IPS-20b (cell line): ENCODE data around the gene CLCA1.
"Not testable (repeated sequence)": the region's sequence is repeated elsewhere in the genome, so short reads cannot be mapped to it uniquely, and the experiment has no call there.

Source experiments
- H3K27ac ChIP-seq: one replicate; pipeline ENCODE4 v1.5.1; 2013; ENCODE audit warnings: low read length
- H3K27me3 ChIP-seq: 2 replicates; pipeline ENCODE4 v1.6.1; 2013; ENCODE audit warnings: mild to moderate bottlenecking, low read length, inconsistent platforms; ENCODE audit not compliant: insufficient read depth
- H3K36me3 ChIP-seq: 2 replicates; pipeline ENCODE4 v1.6.1; 2013; ENCODE audit warnings: low read depth, mild to moderate bottlenecking, inconsistent platforms, low read length, moderate library complexity; ENCODE audit not compliant: insufficient read depth
- H3K4me1 ChIP-seq: 2 replicates; pipeline ENCODE4 v1.6.1; 2013; ENCODE audit warnings: mild to moderate bottlenecking, control low read depth, inconsistent platforms, low read length, moderate library complexity; ENCODE audit not compliant: insufficient read depth
- H3K4me3 ChIP-seq: 2 replicates; pipeline ENCODE4 v1.5.1; 2013; ENCODE audit warnings: mild to moderate bottlenecking, low read length, inconsistent platforms
- H3K9ac ChIP-seq: 2 replicates; pipeline ENCODE4 v1.6.1; 2013; ENCODE audit warnings: low read depth, mild to moderate bottlenecking, inconsistent platforms, low read length, moderate library complexity
- H3K9me3 ChIP-seq: 2 replicates; pipeline ENCODE4 v1.6.1; 2013; ENCODE audit warnings: mild to moderate bottlenecking, low read depth, low read length, inconsistent platforms; ENCODE audit not compliant: insufficient read depth

CLCA1 gene

DNA sequence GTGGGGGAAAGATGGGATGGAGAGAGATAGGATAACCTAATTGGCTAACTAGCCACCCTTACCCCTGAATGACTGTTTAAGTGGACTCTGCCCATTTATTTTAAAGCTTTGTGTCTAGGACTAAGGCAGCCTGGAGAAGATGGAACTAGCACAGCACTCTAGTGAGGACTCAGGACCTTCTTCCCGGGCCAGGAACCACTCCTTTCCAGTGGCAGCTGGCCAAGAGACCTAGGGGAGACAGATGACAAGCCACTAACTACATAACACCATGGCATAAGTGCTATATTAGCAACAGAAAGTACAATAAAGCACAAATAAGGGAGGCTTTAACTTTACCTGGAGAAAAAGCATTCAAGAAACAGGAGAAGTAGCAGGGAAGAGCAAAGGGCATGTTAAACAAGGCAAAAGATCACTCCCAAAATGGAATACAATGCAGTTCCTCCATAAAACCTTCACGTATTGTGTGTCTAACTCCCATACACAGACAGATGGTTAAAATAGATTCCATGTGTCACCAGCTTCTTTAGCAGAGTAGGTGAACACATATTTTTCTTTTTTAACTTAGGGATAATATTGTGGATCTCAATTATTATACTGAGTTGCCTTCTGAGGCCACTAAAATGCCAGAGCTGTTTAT lies 20.6 kb downstream of the CLCA1 start:
- Histone ChIP-seq H3K4me1 (no peaks in the 10 kb centered on the region), H3K4me3 (no peak overlapping the region), H3K9me3 (no peaks in the 10 kb centered on the region), H3K9ac (no peak overlapping the region), H3K36me3 (no peaks in the 10 kb centered on the region), H3K27ac (no peak overlapping the region), H3K27me3 (no peaks in the 10 kb centered on the region)

DNA sequence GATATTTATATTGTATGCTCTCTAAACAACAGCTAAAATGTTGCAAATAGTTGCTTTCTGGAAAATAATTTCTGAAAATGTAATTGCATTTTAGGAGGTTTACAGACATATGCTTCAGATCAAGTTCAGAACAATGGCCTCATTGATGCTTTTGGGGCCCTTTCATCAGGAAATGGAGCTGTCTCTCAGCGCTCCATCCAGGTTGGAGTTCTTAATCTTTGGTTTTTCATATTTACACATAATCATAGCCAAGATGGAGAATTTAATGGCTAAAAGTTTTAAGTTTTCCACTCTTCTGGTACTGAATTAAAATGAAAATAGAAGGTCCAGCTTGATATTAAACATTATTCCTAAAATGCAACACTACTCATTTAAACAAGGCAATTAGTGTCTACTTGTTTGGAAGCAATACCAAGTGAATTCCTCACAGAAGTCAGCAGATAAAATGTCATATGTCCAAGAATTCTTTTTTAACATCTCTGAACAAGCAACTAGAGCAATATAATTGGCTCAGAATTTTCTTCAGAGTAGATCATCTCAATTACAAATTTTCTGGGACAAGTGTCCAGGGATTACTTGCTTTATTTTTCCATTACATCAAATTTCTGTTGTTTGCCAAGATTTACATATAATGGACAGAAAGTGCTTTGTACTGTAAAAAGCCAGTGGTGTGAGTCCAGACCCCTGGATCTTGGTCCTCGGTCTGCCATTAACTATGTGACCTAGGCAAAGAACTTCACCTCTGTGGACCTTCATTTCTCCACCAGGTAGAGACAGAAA lies 22.6 kb downstream of the CLCA1 start:
- Histone ChIP-seq H3K9ac (no peak overlapping the region), H3K4me1 (no peaks in the 10 kb centered on the region), H3K27ac (no peak overlapping the region), H3K9me3 (no peaks in the 10 kb centered on the region), H3K27me3 (no peaks in the 10 kb centered on the region), H3K4me3 (no peak overlapping the region), H3K36me3 (no peaks in the 10 kb centered on the region)

DNA sequence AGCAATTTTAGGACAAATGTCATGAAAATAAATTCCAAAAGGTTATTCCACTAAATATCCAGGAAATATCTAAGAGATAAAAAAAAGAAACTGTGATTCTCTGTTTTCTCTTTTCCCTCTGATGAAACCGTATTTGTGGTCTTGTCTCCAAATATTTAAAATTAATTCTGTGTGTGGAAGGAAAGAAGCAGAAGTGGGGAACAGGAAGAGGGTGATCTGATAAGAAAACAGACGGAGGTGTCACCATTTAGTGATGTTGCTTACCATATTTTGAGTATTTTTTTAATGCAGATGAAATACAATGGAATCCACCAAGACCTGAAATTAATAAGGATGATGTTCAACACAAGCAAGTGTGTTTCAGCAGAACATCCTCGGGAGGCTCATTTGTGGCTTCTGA lies 29.6 kb downstream of the CLCA1 start:
- H3K27me3 ChIP-seq = no peaks in the 10 kb centered on the region
- peaks cover 4% of the 10 kb centered on the region; the same call in 1 of the 2 replicates for H3K4me1 ChIP-seq
- H3K9me3 ChIP-seq = no peaks in the 10 kb centered on the region
- no peak overlapping the region for H3K4me3 ChIP-seq
- no peak overlapping the region for H3K9ac ChIP-seq
- H3K27ac ChIP-seq = no peak overlapping the region
- H3K36me3 ChIP-seq = no peaks in the 10 kb centered on the region

DNA sequence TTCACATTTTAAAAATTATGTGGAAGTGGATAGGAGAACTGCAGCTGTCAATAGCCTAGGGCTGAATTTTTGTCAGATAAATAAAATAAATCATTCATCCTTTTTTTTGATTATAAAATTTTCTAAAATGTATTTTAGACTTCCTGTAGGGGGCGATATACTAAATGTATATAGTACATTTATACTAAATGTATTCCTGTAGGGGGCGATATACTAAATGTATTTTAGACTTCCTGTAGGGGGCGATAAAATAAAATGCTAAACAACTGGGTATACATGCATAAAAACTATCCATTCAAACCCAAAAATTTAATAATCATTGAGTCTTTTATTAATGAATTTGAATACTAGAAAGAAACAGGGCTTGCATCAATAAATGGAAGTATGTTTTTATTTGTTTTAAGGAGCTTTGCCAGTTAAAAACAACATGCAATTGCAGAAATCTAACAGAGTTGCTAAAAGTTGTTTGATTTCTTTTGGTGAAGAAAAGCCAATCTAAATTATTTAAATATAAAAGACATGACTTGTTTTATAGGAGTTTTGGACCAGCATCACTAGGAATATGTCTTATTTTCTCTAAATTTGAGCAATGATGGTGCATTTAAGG lies 31.4 kb downstream of the CLCA1 start:
- H3K9ac ChIP-seq = no peak overlapping the region

DNA sequence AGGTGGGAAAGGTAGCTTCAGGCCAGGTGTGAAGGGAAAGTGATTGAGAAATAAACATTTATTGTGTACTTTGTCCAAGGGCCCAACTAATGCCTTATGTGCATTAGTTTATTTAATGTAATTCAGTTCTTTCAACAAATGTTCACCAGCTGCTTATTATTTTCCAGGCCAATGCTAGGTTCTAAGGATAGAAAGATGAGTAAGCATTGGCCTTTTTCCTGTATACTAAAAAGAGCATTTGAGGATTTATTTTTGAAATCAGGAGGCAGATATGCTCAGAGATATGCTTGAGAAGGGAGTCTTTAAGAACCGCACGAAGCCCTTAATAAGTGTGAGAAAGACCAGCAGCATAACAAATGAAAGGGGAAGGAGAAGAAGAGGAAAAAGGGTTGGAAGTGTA lies 32.0 kb downstream of the CLCA1 start:
- Histone ChIP-seq H3K4me3 (no peak overlapping the region), H3K27ac (no peak overlapping the region), H3K9ac (no peak overlapping the region), H3K9me3 (no peaks in the 10 kb centered on the region), H3K4me1 (peaks cover 14% of the 10 kb centered on the region), H3K27me3 (no peaks in the 10 kb centered on the region), H3K36me3 (no peaks in the 10 kb centered on the region)

More for the DNA sequence above, 31.4 kb downstream of the CLCA1 start:
- Histone ChIP-seq H3K4me3 (no peak overlapping the region), H3K4me1 (peaks cover 11% of the 10 kb centered on the region; the same call in 1 of the 2 replicates), H3K9me3 (no peaks in the 10 kb centered on the region), H3K27ac (no peak overlapping the region), H3K36me3 (no peaks in the 10 kb centered on the region), H3K27me3 (no peaks in the 10 kb centered on the region)

DNA sequence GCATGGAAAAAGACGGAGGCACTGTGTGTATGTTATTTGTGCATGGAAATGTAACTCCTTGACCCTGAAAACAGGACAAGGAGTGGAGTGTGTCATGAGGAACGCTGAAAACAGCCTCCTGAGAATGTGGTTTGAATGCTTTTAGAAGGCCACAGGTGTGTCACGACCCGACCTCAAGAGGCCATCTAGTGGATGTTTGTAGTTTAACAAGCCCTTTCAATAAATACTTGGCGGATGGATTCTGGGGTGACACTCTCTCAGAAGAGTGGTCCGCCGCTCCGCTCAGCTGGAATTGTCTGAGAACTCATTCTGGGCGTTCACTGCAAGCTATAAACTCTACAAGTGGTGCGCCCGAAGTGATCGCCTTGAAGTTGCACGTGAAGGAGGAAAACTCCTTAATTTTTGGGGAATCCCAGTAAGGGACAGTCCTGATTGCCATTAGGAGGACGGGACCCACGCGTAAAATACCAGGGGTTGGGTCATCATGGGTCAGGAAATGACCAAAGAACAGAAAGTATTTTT lies 33.5 kb downstream of the CLCA1 start:
- Histone ChIP-seq H3K9ac (peak overlapping the region; percentile 86), H3K4me3 (peak overlapping the region; percentile 67)

DNA sequence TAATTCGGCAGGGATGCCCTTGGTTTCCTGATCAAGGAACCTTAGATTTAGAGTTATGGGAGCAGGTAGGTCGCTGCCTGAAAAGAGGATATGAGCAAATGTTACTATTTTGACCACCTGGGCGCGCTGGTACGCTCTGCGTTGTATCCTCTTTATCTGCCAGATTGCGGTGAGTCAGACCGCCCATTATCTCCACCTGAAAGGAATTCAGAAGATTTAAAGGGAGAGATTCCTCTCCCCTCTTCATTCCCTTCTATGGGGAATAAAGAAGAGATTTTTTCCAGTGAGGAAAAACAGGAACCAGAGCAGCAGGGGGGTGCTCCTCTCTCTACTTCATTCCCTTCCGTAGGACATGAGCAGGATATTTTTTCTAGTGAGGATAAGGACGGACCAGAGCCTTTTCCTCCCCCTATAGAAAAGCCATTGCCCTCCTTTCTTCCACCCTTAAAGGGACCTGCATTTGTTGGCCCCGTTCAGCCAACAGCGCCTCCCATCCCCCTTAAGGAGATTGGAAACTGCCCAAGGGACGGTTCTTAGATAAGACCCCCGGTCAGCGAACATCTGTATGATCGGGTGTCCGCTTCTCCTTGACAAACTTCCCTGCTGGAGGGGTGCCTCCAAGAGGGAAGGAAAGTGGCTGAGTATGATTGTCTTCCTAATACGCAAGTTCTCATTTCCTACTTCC lies 34.1 kb downstream of the CLCA1 start:
- Histone ChIP-seq H3K27ac (peak overlapping the region; percentile 73), H3K9me3 (no peaks in the 10 kb centered on the region), H3K4me3 (peak overlapping the region; percentile 67), H3K36me3 (no peaks in the 10 kb centered on the region), H3K27me3 (no peaks in the 10 kb centered on the region), H3K9ac (peak overlapping the region; percentile 86), H3K4me1 (peaks cover 14% of the 10 kb centered on the region)

More for the DNA sequence above, 33.5 kb downstream of the CLCA1 start:
- not testable (repeated sequence) for H3K27me3 ChIP-seq, H3K9me3 ChIP-seq, H3K27ac ChIP-seq, H3K36me3 ChIP-seq
- peaks cover 14% of the 10 kb centered on the region for H3K4me1 ChIP-seq

DNA sequence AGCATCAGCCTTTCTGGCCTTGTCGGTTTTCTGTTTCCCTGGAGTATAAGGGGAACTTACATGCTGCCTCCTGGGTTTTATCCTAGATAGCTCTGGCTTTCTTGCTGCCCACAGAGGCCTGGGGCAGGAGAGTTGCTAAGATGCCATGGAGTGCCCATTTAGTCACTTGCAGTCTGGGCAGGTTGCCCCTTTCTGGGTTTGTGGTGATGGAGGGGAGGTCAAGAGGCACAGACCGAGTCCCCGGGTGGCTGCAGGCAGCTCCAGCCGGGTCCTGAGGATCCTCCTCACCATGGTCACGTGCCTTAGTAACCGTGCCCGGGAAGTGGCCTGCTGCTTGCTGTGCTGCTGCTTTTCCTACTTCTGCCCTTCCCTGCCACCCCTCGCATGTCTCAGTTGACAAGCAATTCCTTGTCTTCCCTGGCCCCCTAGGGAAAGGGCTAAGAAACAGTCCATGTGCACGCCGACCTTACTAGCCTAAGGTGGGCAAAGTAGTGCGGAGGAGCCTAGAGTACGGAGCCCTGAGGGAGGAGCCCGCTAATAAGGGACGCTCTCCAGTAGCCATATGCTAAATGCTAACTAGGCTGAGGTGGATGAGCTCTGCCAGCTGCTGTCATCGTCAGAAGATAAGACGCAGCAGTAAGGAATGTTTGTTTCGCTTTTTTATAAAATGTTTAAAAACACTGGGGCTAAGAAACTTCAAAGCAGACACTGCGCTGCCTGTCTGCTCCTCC lies 34.8 kb downstream of the CLCA1 start:
- Histone ChIP-seq H3K27ac (peak overlapping the region; percentile 73), H3K27me3 (no peaks in the 10 kb centered on the region), H3K9ac (peak overlapping the region; percentile 86; the same call in 1 of the 2 replicates), H3K4me3 (peak overlapping the region; percentile 67), H3K4me1 (peaks cover 14% of the 10 kb centered on the region), H3K36me3 (no peaks in the 10 kb centered on the region), H3K9me3 (no peaks in the 10 kb centered on the region)

DNA sequence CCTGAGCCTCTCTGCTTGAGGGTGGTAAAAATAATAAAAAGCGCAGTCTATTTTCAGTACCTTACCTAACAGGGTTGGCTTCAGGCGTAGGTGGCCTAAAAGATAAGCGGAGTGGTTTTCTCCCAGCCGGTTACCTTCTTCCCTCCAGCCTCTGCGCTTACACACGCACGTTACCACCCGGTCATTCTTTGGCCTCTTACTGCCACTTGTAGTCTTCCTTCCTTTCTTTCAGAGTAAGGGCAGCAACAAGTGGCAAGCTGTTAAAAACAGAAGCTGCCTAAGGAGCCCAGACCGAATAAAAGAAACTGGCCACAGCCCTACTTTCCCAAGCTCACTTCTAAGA lies 35.4 kb downstream of the CLCA1 start:
- Histone ChIP-seq H3K27ac (no peak overlapping the region), H3K9me3 (no peaks in the 10 kb centered on the region), H3K36me3 (no peaks in the 10 kb centered on the region), H3K4me3 (peak overlapping the region; percentile 67; the same call in 1 of the 2 replicates), H3K9ac (peak overlapping the region; percentile 86; the same call in 1 of the 2 replicates), H3K4me1 (peaks cover 14% of the 10 kb centered on the region), H3K27me3 (no peaks in the 10 kb centered on the region)

DNA sequence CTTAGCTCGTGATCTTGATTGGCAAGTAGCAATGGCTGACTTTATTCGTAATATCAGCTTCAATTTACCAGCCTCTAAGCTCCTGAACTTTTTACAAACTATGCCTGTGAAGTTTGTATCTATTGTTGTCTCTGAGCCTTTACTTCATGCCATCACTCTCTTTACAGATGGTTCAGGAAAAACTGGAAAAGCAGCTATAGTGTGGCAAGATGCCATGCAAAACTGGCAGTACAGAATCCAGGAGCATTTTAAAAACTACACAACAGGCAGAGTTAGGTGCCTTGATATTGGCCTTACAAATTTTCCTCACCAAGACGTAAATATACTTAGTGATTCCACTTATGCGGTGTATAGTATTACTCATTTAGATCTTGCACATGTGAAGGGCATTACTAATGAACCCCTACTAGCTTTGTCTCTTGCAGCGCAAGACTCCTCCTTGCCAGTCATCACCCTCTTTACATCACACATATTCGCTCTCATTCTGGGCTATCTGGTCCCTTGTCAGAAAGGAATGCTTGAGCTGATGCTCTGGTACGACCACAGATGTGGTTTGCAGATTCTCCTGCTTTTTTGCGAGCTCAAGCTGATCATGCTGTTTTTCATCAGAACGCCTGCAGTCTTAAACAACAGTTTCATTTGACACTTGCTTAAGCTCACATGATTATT lies 36.3 kb downstream of the CLCA1 start:
- no peak overlapping the region for H3K27ac ChIP-seq
- no peaks in the 10 kb centered on the region for H3K36me3 ChIP-seq
- H3K4me3 ChIP-seq = no peak overlapping the region
- H3K4me1 ChIP-seq = peaks cover 14% of the 10 kb centered on the region
- no peak overlapping the region for H3K9ac ChIP-seq
- H3K9me3 ChIP-seq = no peaks in the 10 kb centered on the region
- H3K27me3 ChIP-seq = no peaks in the 10 kb centered on the region

DNA sequence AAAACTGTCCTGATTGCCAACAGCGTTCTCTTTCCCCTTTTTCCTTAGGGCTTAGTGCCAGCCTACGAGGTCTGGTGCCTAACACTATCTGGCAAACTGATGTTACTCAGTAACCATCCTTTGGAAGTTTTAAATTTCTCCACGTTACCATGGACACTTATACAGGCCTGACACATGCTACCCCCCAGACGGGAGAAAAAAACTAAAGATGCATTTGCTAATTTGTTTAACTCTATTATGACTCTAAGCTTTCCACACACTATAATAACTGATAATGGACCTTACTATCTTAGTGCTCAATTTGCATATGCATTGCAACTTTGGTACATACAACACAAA lies 36.8 kb downstream of the CLCA1 start:
- H3K27me3 ChIP-seq = no peaks in the 10 kb centered on the region
- no peaks in the 10 kb centered on the region for H3K36me3 ChIP-seq
- H3K9me3 ChIP-seq = no peaks in the 10 kb centered on the region
- H3K9ac ChIP-seq = no peak overlapping the region
- H3K4me3 ChIP-seq = no peak overlapping the region
- peaks cover 14% of the 10 kb centered on the region for H3K4me1 ChIP-seq
- H3K27ac ChIP-seq = no peak overlapping the region
